HFF-Myc (cell line): ENCODE data around the gene CENPM.
"Not testable (repeated sequence)": the region's sequence is repeated elsewhere in the genome, so short reads cannot be mapped to it uniquely, and the experiment has no call there.

Experiments
- DNase-seq: peaks from one replicate; pipeline ENCODE4 v3.0.0-alpha.2; 2011; ENCODE audit warnings: low read depth; ENCODE audit errors: extremely low read depth
- H3K4me3 ChIP-seq: replicated peaks from 2 replicates; pipeline ENCODE4 v1.5.1; 2011; ENCODE audit warnings: low read depth, mild to moderate bottlenecking, control low read depth, low read length
- TF ChIP-seq, protein P1 (sequence below): IDR thresholded peaks from 2 replicates; pipeline ENCODE4 v1.5.1; 2012; ENCODE audit warnings: mild to moderate bottlenecking, low read depth, low read length, control low read depth; ENCODE audit errors: missing control alignments

Gene CENPM

GRCh38 chr22:41951898-41952474, 5.0 kb upstream of the CENPM start, which contains the start of gene SMIM45:
TSS of gene SMIM45 (plus strand) at chr22:41952150.
- TF ChIP-seq, protein P1, sequence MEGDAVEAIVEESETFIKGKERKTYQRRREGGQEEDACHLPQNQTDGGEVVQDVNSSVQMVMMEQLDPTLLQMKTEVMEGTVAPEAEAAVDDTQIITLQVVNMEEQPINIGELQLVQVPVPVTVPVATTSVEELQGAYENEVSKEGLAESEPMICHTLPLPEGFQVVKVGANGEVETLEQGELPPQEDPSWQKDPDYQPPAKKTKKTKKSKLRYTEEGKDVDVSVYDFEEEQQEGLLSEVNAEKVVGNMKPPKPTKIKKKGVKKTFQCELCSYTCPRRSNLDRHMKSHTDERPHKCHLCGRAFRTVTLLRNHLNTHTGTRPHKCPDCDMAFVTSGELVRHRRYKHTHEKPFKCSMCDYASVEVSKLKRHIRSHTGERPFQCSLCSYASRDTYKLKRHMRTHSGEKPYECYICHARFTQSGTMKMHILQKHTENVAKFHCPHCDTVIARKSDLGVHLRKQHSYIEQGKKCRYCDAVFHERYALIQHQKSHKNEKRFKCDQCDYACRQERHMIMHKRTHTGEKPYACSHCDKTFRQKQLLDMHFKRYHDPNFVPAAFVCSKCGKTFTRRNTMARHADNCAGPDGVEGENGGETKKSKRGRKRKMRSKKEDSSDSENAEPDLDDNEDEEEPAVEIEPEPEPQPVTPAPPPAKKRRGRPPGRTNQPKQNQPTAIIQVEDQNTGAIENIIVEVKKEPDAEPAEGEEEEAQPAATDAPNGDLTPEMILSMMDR: no peak
- H3K4me3 ChIP-seq: no peak within 1 kb of the TSS
- DNase-seq: no peak

DNA sequence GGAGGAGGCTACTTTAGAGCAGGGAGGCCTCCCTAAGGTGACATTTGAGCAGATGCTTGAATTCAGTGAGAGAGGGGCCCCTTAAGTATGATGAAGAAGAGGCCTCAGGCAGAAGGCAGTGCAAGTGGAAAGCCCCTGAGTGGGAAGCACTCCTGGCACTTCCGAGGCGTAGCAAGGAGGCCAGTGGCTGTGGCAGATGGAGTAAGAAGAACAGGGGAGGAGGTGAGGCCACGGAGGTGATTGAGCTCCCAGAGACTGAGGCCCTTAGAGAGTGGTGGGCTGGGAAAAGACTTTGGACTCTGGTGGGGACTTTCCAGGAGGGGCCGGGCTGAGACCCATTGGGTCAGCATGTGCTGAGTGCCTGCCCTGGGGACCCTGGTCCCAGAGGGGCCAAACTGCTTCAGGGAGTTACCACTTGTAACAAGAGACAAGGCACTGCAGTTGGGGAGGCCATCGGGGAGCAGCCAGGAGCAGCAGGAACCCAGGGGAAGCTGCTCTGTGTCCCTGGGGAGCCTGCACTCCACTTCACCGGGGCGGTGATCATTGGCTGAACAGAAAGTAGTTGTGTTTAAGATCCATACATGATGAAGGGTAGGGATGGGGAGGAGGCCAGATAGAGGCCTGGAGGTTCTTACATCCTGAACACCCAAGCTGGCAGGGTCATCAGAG, 2.5 kb upstream of the CENPM start:
- DNase-seq: no peak
- H3K4me3 ChIP-seq: no peak overlapping the region
- TF ChIP-seq, protein P1: no peak

DNA sequence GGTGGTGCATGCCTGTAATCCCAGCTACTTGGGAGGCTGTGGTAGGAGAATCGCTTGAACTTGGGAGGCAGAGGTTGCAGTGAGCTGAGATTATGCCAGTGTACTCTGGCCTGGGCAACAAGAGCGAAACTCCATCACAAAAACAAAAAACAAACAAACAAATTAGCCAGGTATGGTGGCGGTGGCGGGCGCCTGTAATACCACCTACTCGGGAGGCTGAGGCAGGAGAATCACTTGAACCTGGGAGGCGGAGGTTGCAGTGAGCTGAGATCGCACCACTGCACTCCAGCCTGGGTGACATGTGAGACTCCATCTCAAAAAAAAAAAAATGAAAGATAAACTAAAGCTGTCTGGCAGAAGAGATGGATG, 2.0 kb upstream of the CENPM start:
- DNase-seq, H3K4me3 ChIP-seq: not testable (repeated sequence)

- no peak for DNase-seq
- H3K4me3 ChIP-seq: no peak overlapping the region
Observed at GRCh38 chr22:41948142-41948541, 1.2 kb upstream of the CENPM start.

GRCh38 chr22:41947424-41948080, 600 bp upstream of the CENPM start:
- H3K4me3 ChIP-seq: peak overlapping the region; percentile 71
- no peak for DNase-seq
- TF ChIP-seq, protein P1: no peak

More at GRCh38 chr22:41948142-41948541, 1.2 kb upstream of the CENPM start:
- TF ChIP-seq, protein P1: no peak

GRCh38 chr22:41943661-41944209, 3.2 kb downstream of the CENPM start:
- no peak for DNase-seq
- no peak overlapping the region for H3K4me3 ChIP-seq
- TF ChIP-seq, protein P1: no peak
